GM21825 (cell line): ENCODE measurements around the gene PDGFRB.

ENCODE experiments used
- ATAC-seq: cut with Tn5 transposase; IDR thresholded peaks from one replicate; pipeline ENCODE4 v1.9.1; 2021; ENCODE audit warnings: mild to moderate bottlenecking, moderate library complexity; ENCODE audit not compliant: unreplicated experiment

PDGFRB gene

DNA sequence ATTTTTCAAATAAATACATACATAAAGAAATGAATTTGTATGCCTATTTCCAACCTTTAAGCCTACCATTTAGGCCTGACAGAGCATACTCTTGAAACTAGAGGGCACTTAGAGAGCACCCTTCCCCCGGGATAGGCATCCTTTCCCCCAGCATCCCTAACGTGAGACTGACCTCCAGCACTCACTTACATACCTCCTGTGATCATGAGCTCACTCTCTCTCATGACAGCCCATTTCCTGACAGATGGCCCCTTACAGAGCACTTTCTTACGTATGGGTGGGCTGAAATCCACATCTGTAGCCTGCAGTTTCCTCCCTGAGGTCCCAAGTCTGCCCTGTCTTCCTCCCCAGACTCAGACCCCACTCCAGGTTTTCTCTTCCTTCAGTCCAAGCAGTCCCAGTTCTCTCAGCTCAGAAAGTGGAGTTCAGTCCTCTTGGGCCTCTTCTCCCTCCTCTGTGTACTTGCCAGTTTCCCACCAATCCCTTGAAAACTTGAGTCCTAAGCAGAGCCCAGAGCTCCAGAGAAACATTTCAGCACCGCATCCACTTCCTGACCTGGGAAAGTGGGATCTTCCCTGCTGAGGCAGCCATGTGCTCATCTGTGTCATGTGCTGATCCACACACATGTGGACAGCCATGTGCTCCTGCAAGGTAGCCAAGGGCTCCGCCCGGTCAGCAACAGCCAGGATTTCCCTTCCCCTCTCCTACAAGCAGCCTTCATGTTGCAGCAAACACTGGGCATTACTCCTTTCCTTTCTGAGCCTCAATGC is 8.8 kb upstream of the PDGFRB start:
- ATAC-seq, result no peak

DNA sequence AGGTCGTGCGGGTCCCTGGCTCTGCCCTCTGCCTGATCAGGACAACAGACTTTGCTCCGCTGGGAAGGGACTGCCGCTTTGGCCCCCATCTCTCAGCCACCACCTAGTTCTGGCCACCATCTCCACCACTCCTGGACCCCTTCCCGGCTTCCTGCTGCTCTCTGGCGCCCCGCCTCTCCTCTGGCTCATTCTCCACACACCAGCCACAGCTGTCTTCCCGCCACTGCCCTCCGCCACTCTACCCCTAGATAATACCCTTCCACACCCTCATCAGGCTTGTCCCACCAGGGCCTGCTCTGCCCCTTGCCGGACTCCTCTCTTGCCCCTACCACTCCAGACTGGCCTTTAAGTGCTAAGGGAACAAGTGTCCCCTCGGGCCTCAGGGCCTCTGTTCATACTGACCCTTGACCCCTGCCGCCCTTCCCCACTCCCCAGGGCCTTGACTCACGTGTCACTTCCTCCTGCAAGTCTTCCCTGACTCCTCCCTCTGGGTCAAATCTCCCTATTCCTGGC is 8.0 kb upstream of the PDGFRB start:
- ATAC-seq, result no peak

DNA sequence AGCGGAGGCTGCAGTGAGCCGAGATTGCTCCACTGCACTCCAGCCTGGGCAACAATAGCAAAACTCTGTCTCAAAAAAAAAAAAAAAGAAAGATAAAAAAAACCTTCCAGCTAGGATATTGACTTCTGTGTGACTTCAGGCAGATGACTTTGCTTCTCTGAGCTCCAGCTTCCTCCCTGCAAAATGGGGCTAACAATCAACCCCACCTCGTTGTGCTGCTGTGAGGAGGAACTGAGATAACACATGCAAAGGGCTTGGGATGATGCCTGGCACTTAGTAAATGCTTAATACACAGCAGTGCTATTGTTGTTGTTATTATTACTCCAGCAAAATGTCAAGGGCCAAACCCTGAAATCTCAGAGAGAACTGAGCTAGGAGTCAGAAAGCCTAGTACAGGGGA is 7.4 kb upstream of the PDGFRB start:
- ATAC-seq, result no peak

DNA sequence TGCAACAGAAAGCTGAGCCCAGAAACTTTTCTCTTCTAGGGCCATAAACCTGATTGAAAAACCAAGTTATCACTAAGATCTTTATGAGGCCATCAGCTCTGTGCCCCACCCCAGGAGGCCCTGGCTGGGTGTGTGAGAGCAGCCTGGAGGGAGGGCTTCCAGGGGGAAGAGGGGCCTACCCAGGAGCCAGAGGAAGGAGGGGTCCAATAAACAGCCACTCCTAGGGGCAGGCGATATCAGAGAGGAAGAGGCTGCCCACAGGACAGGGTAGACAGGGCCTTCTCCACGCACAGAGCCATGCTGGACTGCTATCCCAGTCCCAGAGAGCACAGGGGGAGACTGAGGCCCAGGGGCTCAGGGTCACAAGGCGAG is 6.5 kb upstream of the PDGFRB start:
- ATAC-seq, result no peak

DNA sequence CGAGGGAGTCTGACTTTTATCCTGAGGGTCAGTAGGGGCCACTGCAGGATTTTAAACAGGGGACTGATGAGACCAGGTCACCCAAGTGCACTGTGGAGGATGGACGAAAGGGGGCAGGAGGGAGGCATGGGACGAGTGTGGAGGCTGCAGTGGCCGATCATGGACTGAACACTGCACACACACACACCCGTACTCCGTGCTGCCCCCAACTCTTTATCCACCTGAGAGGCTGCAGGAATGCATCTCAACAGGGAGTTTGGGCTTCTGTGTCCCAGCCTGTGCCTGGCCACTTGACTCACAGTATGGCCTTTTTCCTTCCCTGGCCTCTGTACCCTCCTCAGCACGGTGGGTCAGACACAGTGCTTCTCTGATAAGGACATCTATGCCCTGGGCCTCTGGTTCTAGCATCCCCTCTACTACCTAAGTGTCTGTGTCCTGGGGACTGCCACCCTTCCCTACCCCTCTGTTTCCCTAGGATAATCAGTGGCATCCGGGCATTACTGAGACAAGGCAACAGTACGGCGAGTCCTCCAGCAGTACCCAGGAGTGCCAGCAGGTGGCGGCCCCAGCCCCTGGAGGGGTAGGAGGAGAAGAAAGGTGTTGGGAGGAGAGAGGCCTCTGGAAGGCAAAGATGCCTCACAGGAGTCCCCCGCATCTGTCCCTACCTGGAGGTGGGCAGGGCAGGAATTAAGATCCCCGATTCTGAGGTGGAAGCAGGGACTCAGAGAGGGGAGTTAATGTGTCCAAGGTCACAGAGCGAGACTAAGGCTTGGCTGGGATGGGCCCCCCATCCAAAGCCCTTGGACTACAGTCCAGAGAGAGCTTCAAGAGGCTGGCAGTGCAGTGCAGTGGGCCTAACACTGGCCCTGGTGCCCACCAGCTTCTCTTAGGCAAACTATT is 5.8 kb upstream of the PDGFRB start:
- peak; percentile 79 for ATAC-seq

DNA sequence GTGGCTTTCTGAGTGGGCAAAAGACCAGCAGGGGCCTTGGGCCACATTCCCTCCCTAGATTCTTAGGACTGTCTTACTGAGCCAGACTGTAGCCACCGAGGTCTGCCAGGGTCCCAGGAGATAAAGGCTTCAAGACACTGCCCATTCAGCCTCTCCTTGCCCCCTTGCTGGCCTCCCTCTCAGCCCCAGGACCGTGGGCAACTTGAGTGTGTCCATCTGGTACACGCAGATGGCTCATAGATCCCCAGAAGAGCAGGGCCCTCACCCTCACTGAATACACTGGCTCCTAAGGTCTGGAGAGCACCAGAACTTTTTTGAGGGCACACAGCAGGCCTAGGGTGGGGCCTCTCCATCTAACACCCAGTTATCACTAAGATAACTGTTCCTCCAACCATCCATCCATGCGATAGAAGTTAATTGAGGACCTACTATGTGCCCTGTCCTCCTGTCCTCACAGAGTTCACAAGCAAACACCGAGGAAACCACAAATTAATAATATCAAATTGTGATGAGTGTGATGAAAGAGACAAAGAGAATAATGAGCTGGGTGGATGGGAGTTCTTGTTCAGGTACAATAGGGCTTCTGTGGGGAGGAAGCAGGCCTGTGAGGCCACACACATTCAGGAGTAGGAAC is 4.9 kb upstream of the PDGFRB start:
- ATAC-seq, result no peak

DNA sequence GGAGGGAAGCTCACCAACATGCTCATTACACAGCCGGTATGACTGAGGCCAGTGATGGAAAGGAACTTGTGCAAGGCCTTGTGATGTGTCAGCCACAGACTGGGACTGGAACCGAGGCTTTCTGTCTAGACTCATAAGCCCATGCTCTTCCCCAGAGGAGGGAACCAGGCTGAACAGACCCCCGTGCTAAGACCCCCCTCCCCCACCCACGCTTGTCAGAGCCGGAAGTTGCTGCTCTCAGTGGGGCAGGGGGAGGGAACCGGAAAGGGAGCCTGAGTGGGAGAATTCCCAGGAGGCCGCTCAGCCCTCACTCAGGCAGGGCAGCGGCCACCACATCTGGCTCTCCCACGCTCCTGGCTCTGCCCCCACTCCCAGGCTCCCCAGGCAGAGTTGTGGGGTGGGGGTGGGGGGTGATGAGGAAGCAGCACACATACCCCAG is 4.1 kb upstream of the PDGFRB start:
- ATAC-seq, result no peak

DNA sequence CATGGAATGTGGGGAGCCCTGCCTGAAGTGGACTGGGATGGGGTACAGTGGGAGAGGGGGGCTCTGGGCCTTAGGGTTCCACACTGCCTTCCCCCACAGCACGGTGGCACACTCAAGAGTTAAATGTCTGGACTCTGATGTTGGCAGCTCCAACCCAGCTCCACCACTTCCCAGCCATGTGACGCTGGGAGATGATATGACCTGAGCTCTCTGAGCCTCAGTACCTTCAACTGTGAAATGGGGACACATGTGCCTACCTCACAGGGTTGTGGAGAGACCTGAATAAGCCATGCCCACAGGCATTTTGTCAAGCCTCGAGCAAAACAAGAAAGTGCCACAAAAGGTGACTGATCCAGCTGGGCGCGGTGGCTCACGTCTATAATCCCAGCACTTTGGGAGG is 3.4 kb upstream of the PDGFRB start:
- no peak for ATAC-seq

DNA sequence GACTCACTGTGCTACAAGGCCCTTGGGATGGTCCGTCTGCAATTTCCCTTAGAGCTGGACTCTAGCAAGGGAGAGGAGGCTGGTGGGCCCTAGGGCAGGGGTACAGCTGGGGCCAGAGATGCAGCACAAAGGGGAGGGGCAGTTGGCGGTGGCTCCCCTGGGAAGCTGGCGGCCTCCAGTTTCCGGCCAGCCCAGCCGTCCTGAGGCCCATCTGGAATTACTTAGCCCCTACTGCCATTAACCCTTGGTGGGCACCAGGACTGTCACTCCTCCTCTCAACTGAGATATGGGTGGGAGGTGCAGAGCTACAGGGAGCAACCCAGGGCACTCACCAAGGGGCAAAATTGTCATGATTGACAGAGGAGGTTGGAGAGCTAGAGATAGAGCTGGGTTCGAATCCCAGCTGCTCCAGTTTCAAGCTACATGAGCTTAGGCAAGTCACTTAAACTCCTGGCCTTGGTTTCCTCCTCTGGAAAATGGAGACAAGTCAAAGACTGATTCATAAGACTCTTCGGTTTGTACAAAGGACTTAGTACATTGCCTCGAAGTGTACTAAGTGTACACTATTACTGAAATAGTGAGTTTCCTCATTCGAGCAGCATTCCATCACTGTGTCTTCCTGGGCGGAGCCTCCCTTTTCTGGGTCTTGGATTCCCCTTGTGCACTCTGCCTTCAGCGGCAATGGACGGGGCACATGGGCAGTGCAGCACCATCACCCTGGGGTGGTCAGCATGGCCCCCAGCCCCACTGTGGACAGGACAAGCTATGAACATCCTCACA is 2.7 kb upstream of the PDGFRB start:
- ATAC-seq, result no peak

DNA sequence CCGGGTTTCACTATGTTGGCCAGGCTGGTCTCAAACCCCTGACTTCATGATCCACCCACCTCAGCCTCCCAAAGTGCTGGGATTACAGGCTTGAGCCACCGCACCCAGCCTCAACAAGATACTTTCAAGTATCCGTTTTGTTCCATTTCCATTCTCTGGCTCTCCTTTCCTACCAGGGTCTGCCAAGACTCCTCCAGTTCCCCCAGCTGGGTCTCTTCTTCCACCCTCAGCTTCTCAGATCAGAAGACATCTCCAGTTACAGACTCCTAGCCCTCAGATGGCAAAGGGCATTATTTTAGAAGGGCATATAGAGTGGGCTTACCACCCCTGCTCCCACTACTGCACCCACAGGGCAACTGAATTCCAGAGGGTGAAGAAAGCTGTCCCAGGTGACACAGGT is 1.5 kb upstream of the PDGFRB start:
- no peak for ATAC-seq

DNA sequence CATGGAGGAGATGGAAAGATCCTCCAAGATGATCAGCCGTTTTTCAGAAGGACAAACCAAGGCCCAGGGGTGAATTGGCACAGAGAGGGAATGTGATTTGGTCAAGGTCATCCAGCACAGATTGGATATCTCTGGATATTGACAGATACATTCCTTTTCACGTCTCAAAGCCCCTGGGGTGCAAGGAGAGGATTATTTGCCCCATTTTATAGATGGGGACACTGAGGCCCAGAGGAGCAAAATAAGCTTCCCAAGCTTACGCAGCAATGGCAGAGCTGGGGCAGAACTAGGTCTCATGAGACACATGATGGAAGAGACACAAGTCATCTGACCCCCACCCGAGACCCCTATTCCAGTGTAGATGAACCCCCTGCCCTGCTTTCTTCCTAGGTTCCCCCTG is 895 bp upstream of the PDGFRB start:
- no peak for ATAC-seq

DNA sequence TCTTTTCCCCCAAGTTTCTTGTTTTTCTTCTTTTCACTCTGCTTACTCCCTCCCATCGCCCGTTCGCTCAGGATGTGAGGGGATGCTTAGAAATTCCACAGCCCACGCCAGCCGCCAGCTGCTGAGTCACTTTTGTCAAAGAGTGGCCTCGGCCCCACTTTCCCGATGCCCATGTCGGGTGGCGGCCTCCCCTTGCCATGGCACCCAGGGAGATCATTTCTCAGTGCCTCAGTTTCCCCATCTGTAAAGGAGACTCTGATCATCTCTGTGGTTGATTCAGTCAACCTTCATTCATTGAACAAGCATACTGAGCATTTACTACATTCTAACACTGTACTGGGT is 353 bp upstream of the PDGFRB start:
- no peak for ATAC-seq

DNA sequence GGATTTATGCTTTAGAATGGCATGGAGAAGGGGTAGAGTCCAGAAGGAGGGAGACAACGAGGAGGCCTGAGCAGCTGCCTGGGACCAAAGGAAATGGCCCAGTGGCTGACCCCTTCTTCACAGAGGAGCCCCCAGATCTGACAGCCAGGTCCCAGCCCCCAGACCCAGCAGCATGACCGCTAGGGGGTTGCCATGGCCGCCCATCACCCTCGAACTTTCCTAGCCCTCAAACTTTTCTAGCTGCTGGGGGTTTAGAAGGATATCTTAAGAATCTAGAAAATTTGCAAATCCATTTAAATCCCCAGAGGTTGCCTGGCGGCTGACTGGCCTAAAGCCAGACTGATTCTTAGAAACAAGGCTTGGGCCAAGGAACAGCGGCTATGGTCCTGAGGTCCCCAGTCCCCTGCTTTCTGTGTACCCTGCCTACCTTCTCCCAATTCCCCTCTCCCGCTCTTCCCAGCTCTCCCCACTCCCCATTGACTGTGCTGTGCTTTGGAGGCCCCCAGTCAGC is 972 bp downstream of the PDGFRB start:
- no peak for ATAC-seq

DNA sequence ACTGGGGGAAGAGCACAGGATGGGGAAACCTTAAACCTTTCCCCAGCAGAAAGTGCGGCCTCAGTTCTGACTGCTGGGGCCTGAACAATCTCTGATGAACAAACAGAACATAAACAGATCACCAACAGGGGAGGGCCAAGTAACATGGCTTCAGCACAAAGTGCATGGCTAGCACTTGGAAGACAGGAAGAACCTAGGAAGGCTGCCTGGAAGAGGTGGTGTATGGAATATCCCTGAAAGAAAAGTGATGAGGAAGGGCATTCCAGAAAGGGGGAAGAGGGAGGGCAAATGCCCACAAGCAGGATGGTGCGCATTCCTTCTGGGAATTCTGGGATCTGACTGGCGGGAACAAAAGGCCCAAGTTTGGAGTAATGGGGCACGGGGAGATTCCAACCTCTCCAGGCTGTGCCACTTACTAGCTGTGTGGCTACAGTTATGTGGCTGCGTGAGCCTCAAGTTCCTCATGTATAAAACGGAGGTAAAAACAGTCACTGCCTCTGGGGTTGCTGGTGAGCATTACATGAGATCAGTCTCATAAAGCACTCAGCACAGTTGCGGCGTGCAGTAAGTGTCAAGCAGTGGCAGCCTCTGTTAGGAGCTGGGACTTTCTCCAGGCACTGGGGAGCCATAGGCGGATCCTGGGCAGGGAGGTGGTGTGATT is 1.6 kb downstream of the PDGFRB start:
- no peak for ATAC-seq

DNA sequence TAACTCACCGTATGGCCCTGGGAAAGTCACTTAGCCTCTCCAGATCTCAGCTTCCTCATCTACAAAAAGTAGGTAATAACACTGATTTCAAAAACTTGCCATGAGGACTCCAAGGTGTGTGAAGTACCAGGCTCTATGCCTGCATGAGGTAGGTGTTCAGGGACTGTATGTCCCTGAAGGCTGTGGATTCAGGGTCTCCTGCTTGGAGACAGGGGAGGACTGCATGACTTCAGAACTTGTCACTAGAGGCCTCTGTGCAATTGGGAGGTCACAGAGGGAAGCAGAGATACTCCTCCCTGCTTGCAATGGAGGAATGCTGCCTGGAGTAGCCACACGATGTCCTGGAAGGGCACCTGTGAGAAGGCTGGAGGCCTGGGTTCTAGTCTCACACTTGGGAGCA is 2.2 kb downstream of the PDGFRB start:
- no peak for ATAC-seq

DNA sequence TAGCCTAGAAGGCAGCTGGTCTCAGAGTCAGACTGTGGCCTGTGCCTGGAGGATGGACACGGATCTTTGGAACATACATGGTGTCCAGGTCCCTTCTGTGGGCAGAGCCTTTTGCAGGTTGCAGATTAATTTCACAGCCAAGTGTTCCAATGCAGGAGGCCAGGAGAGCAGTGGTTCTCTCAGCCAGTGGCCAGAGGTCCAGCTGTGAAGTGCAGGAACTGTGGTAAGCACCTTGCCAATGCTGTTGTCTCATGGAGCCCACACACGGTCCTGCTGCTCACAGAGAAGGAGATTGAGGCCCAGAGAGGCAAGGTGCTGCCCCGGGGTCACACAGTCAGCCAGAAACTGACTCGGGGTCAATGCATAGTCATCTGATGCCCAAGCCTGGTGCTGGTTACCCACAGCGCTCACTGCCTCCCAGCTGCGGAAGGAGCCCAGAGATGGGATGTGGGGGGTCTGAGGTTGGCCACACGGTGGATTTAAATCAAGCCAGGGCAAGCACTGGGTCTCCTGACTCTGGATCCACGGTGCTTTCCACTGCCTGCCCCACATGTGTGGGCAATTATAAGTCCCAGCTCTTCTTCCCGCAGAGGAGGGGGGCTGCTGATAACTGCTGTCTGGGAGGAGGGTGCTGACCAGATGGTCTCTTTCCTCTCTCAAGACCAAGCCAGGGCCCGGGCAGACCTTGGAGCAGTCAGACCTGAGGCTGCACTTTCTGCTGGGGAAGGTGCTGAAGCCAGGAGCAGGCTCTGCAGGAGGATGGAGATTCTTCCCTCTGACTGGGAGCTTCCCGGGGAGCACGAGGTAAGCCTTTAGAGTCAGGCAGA is 2.8 kb downstream of the PDGFRB start:
- no peak for ATAC-seq

DNA sequence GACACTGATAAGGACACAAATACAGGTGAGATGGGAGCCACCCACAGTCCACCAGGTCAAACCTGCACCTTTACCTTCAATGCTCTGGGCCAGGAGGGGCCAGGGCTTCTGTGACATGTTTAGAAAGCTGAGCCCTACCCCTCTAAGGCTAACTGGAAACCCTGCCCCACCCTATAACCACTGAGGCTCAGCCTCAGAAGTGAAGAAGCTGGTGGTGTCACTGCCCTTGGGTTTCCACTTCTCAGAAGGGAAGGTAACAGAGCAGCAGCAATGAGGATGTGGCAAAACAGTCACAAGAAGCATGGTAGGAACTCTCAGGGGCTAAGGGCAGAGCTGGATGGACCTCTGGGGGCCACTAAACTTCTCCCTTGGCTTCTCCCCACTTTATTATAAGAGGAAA is 6.0 kb downstream of the PDGFRB start:
- ATAC-seq, result no peak

DNA sequence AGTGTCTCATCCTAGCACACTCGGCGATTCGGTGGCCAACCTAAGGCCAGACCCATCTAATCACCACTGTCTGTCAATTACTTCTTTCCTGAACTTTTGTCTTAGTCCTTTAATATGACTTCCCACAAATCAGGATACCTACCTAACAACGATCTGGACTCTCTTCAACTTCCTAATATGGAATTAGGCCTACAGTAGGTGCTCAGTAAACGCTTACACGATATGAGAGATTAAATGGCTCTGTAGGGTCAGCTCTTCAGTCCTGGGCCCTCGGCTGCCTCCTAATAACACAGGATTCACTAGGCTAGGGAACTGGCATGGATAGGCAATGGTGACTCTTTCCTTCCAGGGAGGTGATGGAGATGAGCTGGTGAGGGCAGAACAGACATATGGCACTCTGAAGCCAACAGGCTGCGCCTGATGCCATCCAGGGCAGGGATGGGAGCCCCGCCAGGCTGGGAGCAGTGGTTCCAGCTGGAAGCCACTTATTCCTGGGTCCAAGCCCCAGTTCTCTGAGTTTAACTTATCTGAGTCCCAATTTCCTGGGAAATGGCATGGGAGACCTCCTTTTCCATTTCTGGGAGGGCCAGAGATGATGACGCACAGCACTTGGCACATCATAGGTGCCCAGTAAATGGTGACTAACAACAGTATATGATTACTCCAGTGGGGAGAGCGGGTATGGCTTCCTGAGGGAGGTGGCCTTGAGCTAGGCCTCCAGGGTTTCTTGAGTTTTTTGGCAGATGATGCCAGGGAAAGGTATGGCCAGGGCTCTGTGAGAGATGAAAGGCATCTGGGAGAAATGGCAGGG is 7.3 kb downstream of the PDGFRB start:
- ATAC-seq, result no peak
